WERI-Rb-1 (cell line): Measurements from ENCODE around the gene DPH7.
"Not testable (repeated sequence)": the region's sequence is repeated elsewhere in the genome, so short reads cannot be mapped to it uniquely, and the experiment has no call there.

Source experiments
- DNase-seq: peaks from one replicate; pipeline ENCODE4 v3.0.0-alpha.2; 2020
- H3K27ac ChIP-seq: fragments of 250-450 bp; sonication (Bioruptor Pico); 2 replicates; pipeline ENCODE4 v1.5.1; 2020; ENCODE audit warnings: mild to moderate bottlenecking, moderate library complexity
- H3K27me3 ChIP-seq: fragments of 250-450 bp; sonication (Bioruptor Pico); 2 replicates; pipeline ENCODE4 v1.5.1; 2021; ENCODE audit warnings: mild to moderate bottlenecking, low read depth, moderate library complexity; ENCODE audit not compliant: insufficient read depth, severe bottlenecking
- H3K36me3 ChIP-seq: fragments of 250-450 bp; sonication (Bioruptor Pico); 2 replicates; pipeline ENCODE4 v1.5.1; 2020; ENCODE audit warnings: mild to moderate bottlenecking, moderate library complexity
- H3K4me3 ChIP-seq: 2 replicates; pipeline ENCODE4 v1.5.1; 2011; ENCODE audit warnings: low read depth, mild to moderate bottlenecking, control low read depth, low read length
- H3K9me3 ChIP-seq: fragments of 250-450 bp; sonication (Bioruptor Pico); 2 replicates; pipeline ENCODE4 v1.5.1; 2021; ENCODE audit warnings: mild to moderate bottlenecking, moderate library complexity; ENCODE audit not compliant: severe bottlenecking
- CTCF ChIP-seq: IDR thresholded peaks from 2 replicates; pipeline ENCODE4 v1.5.1; 2011; ENCODE audit warnings: low read depth, mild to moderate bottlenecking, control low read depth, inconsistent platforms, low read length

DPH7 gene

GRCh38 chr9:137551264-137552021, 27.3 kb downstream of the DPH7 start, which contains the start of gene MRPL41:
TSS of gene MRPL41 (plus strand) at chr9:137551879. CDS start at chr9:137552082, 203 bp downstream.
- DNase-seq, result peak; percentile 89
- Histone ChIP-seq H3K4me3 (peak within 1 kb of the TSS; percentile 61), H3K27me3 (no peaks in the 10 kb centered on the region), H3K36me3 (peaks cover 27% of the 10 kb centered on the region), H3K27ac (peak within 1 kb of the TSS; percentile 81), H3K9me3 (peaks cover under 1% of the 10 kb centered on the region)
- peak; percentile 70 for TF ChIP-seq CTCF

GRCh38 chr9:137550958-137551263, 27.8 kb downstream of the DPH7 start:
- not testable (repeated sequence) for DNase-seq, H3K9me3 ChIP-seq, H3K27me3 ChIP-seq
- H3K36me3 ChIP-seq, result peaks cover 21% of the 10 kb centered on the region
- H3K27ac ChIP-seq, result peak overlapping the region; percentile 81
- H3K4me3 ChIP-seq, result peak overlapping the region; percentile 61

- Histone ChIP-seq H3K9me3 (peaks cover 2% of the 10 kb centered on the region), H3K27ac (peak within 1 kb of the TSS; percentile 81), H3K4me3 (peak within 1 kb of the TSS; percentile 61), H3K27me3 (no peaks in the 10 kb centered on the region), H3K36me3 (peaks cover 17% of the 10 kb centered on the region)
- DNase-seq, result peak; percentile 86
- no peak for TF ChIP-seq CTCF
These were observed 28.5 kb downstream of the DPH7 start, which contains the start of gene PNPLA7 for GRCh38 chr9:137550231-137550621. TSS of gene PNPLA7 (minus strand) at chr9:137550402. CDS start at chr9:137550197, 205 bp downstream.

GRCh38 chr9:137547687-137548543, 30.8 kb downstream of the DPH7 start:
- Histone ChIP-seq H3K27me3 (no peaks in the 10 kb centered on the region), H3K36me3 (peaks cover 1% of the 10 kb centered on the region), H3K4me3 (no peak overlapping the region), H3K9me3 (peaks cover 2% of the 10 kb centered on the region), H3K27ac (no peak overlapping the region)
- TF ChIP-seq CTCF, result no peak
- DNase-seq, result no peak

GRCh38 chr9:137545123-137545522, 33.6 kb downstream of the DPH7 start:
- Histone ChIP-seq H3K27me3 (no peaks in the 10 kb centered on the region), H3K27ac (no peak overlapping the region), H3K9me3 (peaks cover 2% of the 10 kb centered on the region), H3K36me3 (no peaks in the 10 kb centered on the region), H3K4me3 (no peak overlapping the region)
- DNase-seq, result no peak
- no peak for TF ChIP-seq CTCF

- no peak for TF ChIP-seq CTCF
- H3K9me3 ChIP-seq, result peaks cover 2% of the 10 kb centered on the region
- no peak overlapping the region for H3K4me3 ChIP-seq
- H3K27me3 ChIP-seq, result no peaks in the 10 kb centered on the region
- H3K27ac ChIP-seq, result no peak overlapping the region
- DNase-seq, result no peak
- H3K36me3 ChIP-seq, result no peaks in the 10 kb centered on the region
These were observed 34.5 kb downstream of the DPH7 start for GRCh38 chr9:137544176-137544760.
